Psoas muscle (tissue), 8 donors: Measurements from ENCODE around the gene STOM. TPM values are rescaled to one million over a fixed set of nuclear protein-coding genes. Genes with fewer than 3 reads are reported as not detected.

Source experiments
- ATAC-seq, 4 donors: fragments of 200-7000 bp; cut with Tn5 transposase; one replicate each; pipeline ENCODE4 v1.9.1; 2020; ENCODE audit warnings: moderate library complexity in 3 of 4, mild to moderate bottlenecking in 2 of 4
- DNase-seq, 2 donors: peaks; one replicate each; pipeline ENCODE4 v3.0.0-alpha.2; 2020
- H3K27ac ChIP-seq: fragments of 200-600 bp; one replicate; pipeline ENCODE4 v1.8.0; 2022
- H3K27me3 ChIP-seq, 3 donors: fragments of 200-600 bp in 1 of 3; one replicate each; pipeline versions ENCODE4 v1.6.1 to v1.8.0; 2013 to 2022; ENCODE audit warnings: low read length in 2 of 3, mild to moderate bottlenecking in 2 of 3, moderate library complexity in 1 of 3; ENCODE audit not compliant: insufficient read depth in 3 of 3
- H3K36me3 ChIP-seq, 2 donors: fragments of 200-600 bp in 1 of 2; one replicate each; pipeline versions ENCODE4 v1.6.1 to v1.8.0; 2013 to 2022; ENCODE audit warnings: low read depth in 1 of 2, mild to moderate bottlenecking in 1 of 2, moderate library complexity in 1 of 2; ENCODE audit not compliant: insufficient read depth in 1 of 2
- H3K4me1 ChIP-seq: fragments of 200-600 bp; one replicate; pipeline ENCODE4 v1.8.0; 2022
- H3K4me3 ChIP-seq: fragments of 200-600 bp; one replicate; pipeline ENCODE4 v1.8.0; 2022; ENCODE audit warnings: mild to moderate bottlenecking
- H3K9me3 ChIP-seq: fragments of 200-600 bp; one replicate; pipeline ENCODE4 v1.8.0; 2022
- WGBS, 3 donors: extraction: QIAGEN DNeasy Blood & Tissue Kit; methylation state at CpG; one replicate each; pipeline versions ENCODE4 v1.1.6 to v1.1.7; 2013; 5-methylcytosine and 5-hydroxymethylcytosine counted together
- intact Hi-C, 2 donors: fragments of 100-400 bp; cut with DNase I; formaldehyde crosslinking; loops; one replicate each; pipeline versions ENCODE4 v1.11.0 to v1.14.2; 2022
- polyA plus RNA-seq, 3 donors: library from polyadenylated mRNA; stranded (reverse); fragments of 200-250 nt; gene quantifications; one replicate each; pipeline ENCODE4 v1.2.3, GENCODE V29; 2013
- total RNA-seq, 4 donors: library from RNA; stranded (reverse); fragmentation: NEBNext Ultra II Directional in 2 of 4; extraction: Animal tissue kit (Norgen Biotek cat#: 25700) in 2 of 4; gene quantifications; one replicate each; pipeline versions ENCODE4 v1.2.1 to v1.2.4, GENCODE V29; 2021 to 2023
- TF ChIP-seq, protein P1 (sequence below): fragments of 200-600 bp; IDR thresholded peaks from one replicate; pipeline ENCODE4 v1.8.0; 2022; ENCODE audit warnings: antibody characterized with exemption
- donor health status: healthy with polysubstance abuse.
- donor health status: DM: no; HTN: no; CAD: no; lungs with moderate emphysema.
- donor health status: Bipolar disorder and iron deficiency.
- donor health status: healthy.
- donor health status: DM: yes; HTN: yes; CAD: no.
- donor health status: DM: no; HTN: no; CAD: no.
- donor health status: DM: no; HTN: no; CAD: no.
- donor health status: DM: yes; HTN: yes; CAD: no.

STOM gene
- total and polyA plus RNA-seq, 7 donors: 53.2 to 237 (median 89.6) TPM

- Histone ChIP-seq H3K4me3 (no peak overlapping the region), H3K27ac (peak overlapping the region; percentile 86), H3K4me1 (peaks cover 29% of the 10 kb centered on the region), H3K27me3 (no peaks in the 10 kb centered on the region), H3K36me3 (peaks cover under 1 to 84% of the 10 kb centered on the region in 2 donors), H3K9me3 (no peaks in the 10 kb centered on the region)
- ATAC-seq (no peak), DNase-seq (no peak)
- intact Hi-C loops: loop anchor here in 1 of 2 donors (5.0 kb wide), 1 partner anchor 38 kb away; no protein-coding TSS in a partner anchor
- WGBS, 3 donors: 88 to 89% (median 88%) methylated on average over 5 of the region's 5 CpGs
- TF ChIP-seq, protein P1, sequence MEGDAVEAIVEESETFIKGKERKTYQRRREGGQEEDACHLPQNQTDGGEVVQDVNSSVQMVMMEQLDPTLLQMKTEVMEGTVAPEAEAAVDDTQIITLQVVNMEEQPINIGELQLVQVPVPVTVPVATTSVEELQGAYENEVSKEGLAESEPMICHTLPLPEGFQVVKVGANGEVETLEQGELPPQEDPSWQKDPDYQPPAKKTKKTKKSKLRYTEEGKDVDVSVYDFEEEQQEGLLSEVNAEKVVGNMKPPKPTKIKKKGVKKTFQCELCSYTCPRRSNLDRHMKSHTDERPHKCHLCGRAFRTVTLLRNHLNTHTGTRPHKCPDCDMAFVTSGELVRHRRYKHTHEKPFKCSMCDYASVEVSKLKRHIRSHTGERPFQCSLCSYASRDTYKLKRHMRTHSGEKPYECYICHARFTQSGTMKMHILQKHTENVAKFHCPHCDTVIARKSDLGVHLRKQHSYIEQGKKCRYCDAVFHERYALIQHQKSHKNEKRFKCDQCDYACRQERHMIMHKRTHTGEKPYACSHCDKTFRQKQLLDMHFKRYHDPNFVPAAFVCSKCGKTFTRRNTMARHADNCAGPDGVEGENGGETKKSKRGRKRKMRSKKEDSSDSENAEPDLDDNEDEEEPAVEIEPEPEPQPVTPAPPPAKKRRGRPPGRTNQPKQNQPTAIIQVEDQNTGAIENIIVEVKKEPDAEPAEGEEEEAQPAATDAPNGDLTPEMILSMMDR: no peak
These were observed 45.7 kb downstream of the STOM start for GRCh38 chr9:121324316-121324715.

- no peak overlapping the region for H3K4me3 ChIP-seq
- ATAC-seq (no peak), DNase-seq (no peak)
- TF ChIP-seq, protein P1: no peak
- H3K27me3 ChIP-seq: no peaks in the 10 kb centered on the region
- peaks cover 29% of the 10 kb centered on the region for H3K4me1 ChIP-seq
- H3K27ac ChIP-seq: peak overlapping the region; percentile 86
- 83 to 94% (median 90%) methylated on average over 10 of the region's 10 CpGs for WGBS, 3 donors
- intact Hi-C loops: loop anchor here in 1 of 2 donors (5.0 kb wide), 1 partner anchor 39 kb away; no protein-coding TSS in a partner anchor
- H3K9me3 ChIP-seq: no peaks in the 10 kb centered on the region
- peaks cover 0 to 84% of the 10 kb centered on the region in 2 donors for H3K36me3 ChIP-seq
These were observed 46.5 kb downstream of the STOM start for GRCh38 chr9:121323449-121324151.

- Histone ChIP-seq H3K4me1 (peaks cover 24% of the 10 kb centered on the region), H3K9me3 (no peaks in the 10 kb centered on the region), H3K36me3 (peaks cover 0 to 83% of the 10 kb centered on the region in 2 donors), H3K27ac (peak overlapping the region; percentile 79), H3K27me3 (no peaks in the 10 kb centered on the region), H3K4me3 (no peak overlapping the region)
- TF ChIP-seq, protein P1: no peak
- intact Hi-C loops: loop anchor here in 1 of 2 donors (5.0 kb wide), 1 partner anchor 39 kb away; no protein-coding TSS in a partner anchor
- no peak for DNase-seq
- no peak for ATAC-seq
- 87 to 90% (median 90%) methylated on average over 9 to 10 of the region's 10 CpGs for WGBS, 3 donors
These were observed 47.2 kb downstream of the STOM start for GRCh38 chr9:121322737-121323448.

DNA sequence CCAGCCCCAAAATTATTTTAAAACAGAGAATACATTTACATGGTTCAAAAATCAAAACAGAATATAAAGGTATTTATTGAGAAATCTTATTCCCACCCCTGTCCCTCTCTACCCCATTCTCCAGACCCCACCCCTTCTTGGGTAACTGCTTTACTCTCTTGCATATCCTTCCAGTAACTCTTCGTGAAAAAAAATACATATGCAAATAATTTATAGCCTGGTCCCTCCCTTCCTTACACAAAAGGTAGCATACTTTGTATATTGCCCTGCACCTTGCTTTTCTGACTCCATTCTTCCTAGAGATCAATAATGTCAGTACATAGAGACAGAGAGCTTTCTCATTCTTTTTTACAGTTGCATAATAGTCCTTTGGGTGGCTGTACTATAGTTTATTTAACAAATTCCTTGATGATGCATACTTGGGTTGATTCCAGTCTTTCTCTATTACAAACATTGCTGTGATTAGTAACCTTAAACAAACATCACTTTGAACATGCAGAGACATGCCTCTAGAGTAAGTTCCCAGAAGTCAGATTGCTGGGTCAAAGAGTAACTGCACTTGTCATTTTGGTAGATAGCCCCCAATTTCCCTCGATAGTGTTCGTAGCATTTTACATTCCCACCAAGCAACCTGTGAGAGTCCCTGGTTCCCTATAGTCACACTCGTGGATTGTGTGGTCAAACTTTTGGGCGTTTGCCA, 47.9 kb downstream of the STOM start:
- Histone ChIP-seq H3K27me3 (no peaks in the 10 kb centered on the region), H3K4me1 (peaks cover 23% of the 10 kb centered on the region), H3K36me3 (peaks cover 0 to 83% of the 10 kb centered on the region in 2 donors), H3K9me3 (no peaks in the 10 kb centered on the region), H3K4me3 (no peak overlapping the region), H3K27ac (peak overlapping the region; percentile 79)
- TF ChIP-seq, protein P1: no peak
- DNase-seq (no peak), ATAC-seq (no peak)
- intact Hi-C loops: loop anchor here in 1 of 2 donors (5.0 kb wide), 1 partner anchor 40 kb away; no protein-coding TSS in a partner anchor
- WGBS, 3 donors: 73 to 77% (median 75%) methylated on average over 5 of the region's 5 CpGs
